Measurements from ENCODE around the gene TPGS1. TPM values are rescaled to one million over a fixed set of nuclear protein-coding genes. Genes with fewer than 3 reads are reported as not detected.
"Not testable (repeated sequence)": the region's sequence is repeated elsewhere in the genome, so short reads cannot be mapped to it uniquely, and the experiment has no call there.

Gene TPGS1
- total RNA-seq, 1 donor from 2014 or later: 74.0 TPM

- DNase-seq: no peak
Measured at GRCh38 chr19:478236-478903, 28.9 kb upstream of the TPGS1 start.

GRCh38 chr19:478976-479375 lies 28.3 kb upstream of the TPGS1 start:
- DNase-seq: no peak

GRCh38 chr19:480016-480855 lies 27.1 kb upstream of the TPGS1 start:
- peak; percentile 76 for DNase-seq

- DNase-seq: not testable (repeated sequence)
Measured at GRCh38 chr19:481100-481499, 26.2 kb upstream of the TPGS1 start.

- peak; percentile 40 for DNase-seq
Measured at GRCh38 chr19:482186-483041, 24.9 kb upstream of the TPGS1 start.

GRCh38 chr19:483332-484072 lies 23.8 kb upstream of the TPGS1 start:
- DNase-seq: no peak

GRCh38 chr19:484494-484893 lies 22.8 kb upstream of the TPGS1 start:
- DNase-seq: no peak

- no peak for DNase-seq
Measured at GRCh38 chr19:485077-485476, 22.2 kb upstream of the TPGS1 start.

GRCh38 chr19:485583-486236 lies 21.6 kb upstream of the TPGS1 start:
- peak; percentile 42 for DNase-seq

- DNase-seq: peak; percentile 98
Measured at GRCh38 chr19:488505-489417, 18.5 kb upstream of the TPGS1 start.

GRCh38 chr19:489418-490196 lies 17.7 kb upstream of the TPGS1 start:
- DNase-seq: peak; percentile 50

GRCh38 chr19:491146-491741 lies 16.1 kb upstream of the TPGS1 start:
- DNase-seq: peak; percentile 46

GRCh38 chr19:492091-492531 lies 15.2 kb upstream of the TPGS1 start:
- DNase-seq: peak; percentile 46

GRCh38 chr19:493391-494170 lies 13.7 kb upstream of the TPGS1 start:
- DNase-seq: no peak

GRCh38 chr19:494171-495080 lies 12.9 kb upstream of the TPGS1 start:
- DNase-seq: no peak

- no peak for DNase-seq
Measured at GRCh38 chr19:495081-495401, 12.3 kb upstream of the TPGS1 start.

- DNase-seq: peak; percentile 55
Measured at GRCh38 chr19:495402-496111, 11.7 kb upstream of the TPGS1 start.

All from dermis blood vessel endothelial cell (primary cell).